ENCODE results near the gene CTTN. TPM values are rescaled to one million over a fixed set of nuclear protein-coding genes. Genes with fewer than 3 reads are reported as not detected.

The CTTN gene
- 0.74 TPM for polyA plus RNA-seq

DNA sequence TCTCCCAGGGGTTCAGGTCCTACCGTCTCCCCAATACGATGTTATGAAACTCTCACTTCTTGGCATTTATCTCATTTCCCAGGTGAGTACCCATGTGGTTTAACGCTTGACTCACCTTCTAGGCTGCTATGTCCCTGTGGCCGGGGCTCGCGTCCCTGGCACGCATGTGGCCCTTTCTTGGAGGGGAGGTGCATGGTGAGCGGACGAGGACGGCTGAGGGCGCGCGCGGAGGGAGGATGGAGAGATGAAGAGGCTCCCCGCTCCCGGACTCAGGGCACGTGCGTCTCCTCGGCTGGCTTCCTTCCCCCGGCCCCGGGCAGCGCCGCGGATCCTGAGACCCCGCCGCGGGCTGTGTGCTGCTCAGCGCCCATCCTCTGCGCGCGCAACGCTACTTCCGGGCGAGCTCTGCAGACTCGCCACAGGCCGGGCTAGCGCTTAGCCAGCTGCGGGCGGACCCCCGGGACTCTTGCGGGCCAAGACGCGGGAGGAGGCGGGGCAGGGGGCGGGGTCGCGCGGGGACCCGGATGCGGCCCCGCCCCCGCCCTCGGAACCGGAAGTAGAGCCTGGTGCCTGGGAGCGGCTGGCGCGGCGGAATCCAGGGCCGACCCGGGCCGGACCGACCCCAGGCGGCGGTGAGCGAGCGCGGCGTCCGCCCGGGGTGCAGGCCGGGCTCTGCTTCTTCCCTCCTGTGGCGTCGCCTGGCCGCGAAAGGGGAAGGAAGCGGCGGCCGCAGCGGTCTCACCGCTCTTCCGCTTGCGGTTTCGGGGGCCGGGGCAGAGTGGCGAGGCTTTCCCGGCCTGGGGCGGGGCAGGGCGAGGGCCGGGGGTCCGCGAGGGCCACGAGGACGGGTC, at the start of gene CTTN:
TSS of gene CTTN (plus strand) at position 547 of the 851 bp plus-strand sequence. CDS start 8,769 bp downstream, outside the sequence.
- H3K36me3 Mint-ChIP-seq = peaks cover 1% of the 10 kb centered on the region
- peaks cover 10 to 12% (median 10%) of the 10 kb centered on the region in 3 donors for H3K4me1 Mint-ChIP-seq
- H3K27me3 Mint-ChIP-seq = peaks cover 32% of the 10 kb centered on the region
- peak within 1 kb of the TSS; percentile 52 to 75 (median 67) for H3K27ac Mint-ChIP-seq
- peak within 1 kb of the TSS; percentile 13 to 89 (median 78) for H3K4me3 Mint-ChIP-seq
- peaks cover 0 to 7% (median 0%) of the 10 kb centered on the region in 3 donors for H3K9me3 Mint-ChIP-seq

DNA sequence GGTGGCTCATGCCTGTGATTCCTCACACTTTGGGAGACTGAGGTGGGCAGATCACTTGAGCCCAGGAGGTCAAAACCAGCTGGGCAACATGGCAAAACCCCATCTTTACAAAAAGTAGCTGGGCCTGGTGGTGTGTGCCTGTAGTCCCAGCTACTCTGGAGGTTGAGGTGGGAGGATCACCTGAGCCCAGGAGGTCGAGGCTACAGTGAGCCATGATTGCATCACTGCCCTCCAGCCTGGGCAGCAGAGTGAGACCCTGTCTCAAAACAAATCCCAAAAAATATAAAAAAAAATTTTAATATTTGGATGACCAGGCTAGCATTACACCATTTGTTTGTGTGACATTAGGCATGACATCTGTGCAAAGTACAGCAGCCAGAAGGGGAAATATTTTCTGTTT, 49.7 kb upstream of the CTTN start:
- H3K4me3 Mint-ChIP-seq = no peak overlapping the region
- H3K27ac Mint-ChIP-seq = no peak overlapping the region
- H3K4me1 Mint-ChIP-seq = no peaks in the 10 kb centered on the region
- H3K36me3 Mint-ChIP-seq = peaks cover 6% of the 10 kb centered on the region
- H3K27me3 Mint-ChIP-seq = no peaks in the 10 kb centered on the region
- H3K9me3 Mint-ChIP-seq = no peaks in the 10 kb centered on the region

DNA sequence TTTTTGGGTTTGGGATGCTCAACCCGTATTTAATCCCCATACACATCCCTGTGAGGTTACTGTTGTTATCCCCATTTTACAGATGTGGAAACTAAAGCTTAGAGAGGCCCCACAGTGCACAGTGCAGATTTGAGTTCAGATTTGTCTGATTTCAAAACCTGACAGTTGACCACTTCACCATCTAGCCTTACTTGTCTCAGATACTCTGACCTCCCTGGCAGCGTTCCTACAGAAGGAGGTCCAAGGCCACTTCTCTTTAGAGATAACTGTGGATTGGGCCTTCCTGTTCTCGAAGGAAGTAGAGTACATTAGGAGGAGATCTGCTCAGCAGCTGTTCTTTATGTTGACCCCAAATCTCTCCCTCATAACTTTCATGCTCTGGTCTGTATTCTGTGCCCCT, 46.7 kb upstream of the CTTN start:
- H3K4me3 Mint-ChIP-seq = no peak overlapping the region
- H3K36me3 Mint-ChIP-seq = peaks cover 8% of the 10 kb centered on the region
- no peaks in the 10 kb centered on the region for H3K27me3 Mint-ChIP-seq
- H3K27ac Mint-ChIP-seq = no peak overlapping the region
- no peaks in the 10 kb centered on the region for H3K9me3 Mint-ChIP-seq
- no peaks in the 10 kb centered on the region for H3K4me1 Mint-ChIP-seq

DNA sequence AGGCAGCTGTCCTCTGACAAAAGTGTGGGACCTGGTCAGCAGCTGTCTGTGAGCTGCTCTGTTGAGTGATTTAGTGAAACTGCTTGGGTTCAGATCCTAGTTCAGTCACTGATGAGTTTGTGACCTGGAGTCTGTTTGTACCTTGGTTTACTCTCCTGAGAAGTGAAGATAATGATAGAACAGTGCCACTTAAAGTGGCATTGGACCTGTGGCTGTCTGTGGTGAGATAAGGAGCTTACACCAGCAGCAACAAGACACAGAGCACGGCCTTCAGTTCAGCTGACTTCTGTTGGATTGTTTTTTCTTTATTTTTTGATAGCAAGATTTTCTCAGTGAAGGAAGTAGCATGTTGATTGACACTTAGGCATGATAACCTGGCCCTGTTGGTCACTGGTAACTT, 46.2 kb upstream of the CTTN start:
- no peaks in the 10 kb centered on the region for H3K27me3 Mint-ChIP-seq
- no peaks in the 10 kb centered on the region for H3K9me3 Mint-ChIP-seq
- no peaks in the 10 kb centered on the region for H3K4me1 Mint-ChIP-seq
- peaks cover 8% of the 10 kb centered on the region for H3K36me3 Mint-ChIP-seq
- no peak overlapping the region for H3K27ac Mint-ChIP-seq
- H3K4me3 Mint-ChIP-seq = no peak overlapping the region

DNA sequence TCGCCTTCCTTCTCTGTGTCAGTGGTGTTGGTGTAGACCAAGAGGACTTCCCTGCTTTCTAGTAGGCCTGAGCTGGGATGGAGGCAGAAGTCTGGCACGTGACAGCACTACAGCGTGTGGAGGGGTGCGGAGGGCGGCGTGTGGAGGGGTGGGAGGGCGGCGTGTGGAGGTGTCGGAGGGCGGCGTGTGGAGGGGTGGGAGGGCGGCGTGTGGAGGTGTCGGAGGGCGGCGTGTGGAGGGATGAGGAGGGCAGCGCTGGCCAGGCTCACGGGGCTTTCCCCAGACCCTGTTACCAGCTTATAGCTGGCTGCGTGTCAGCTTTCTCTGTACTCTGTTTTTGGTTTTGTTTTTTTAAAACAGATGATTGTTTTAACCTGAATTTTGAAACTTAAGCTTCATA, 45.7 kb upstream of the CTTN start:
- no peak overlapping the region for H3K4me3 Mint-ChIP-seq
- H3K27me3 Mint-ChIP-seq = no peaks in the 10 kb centered on the region
- H3K36me3 Mint-ChIP-seq = peaks cover 6% of the 10 kb centered on the region
- no peaks in the 10 kb centered on the region for H3K9me3 Mint-ChIP-seq
- no peak overlapping the region for H3K27ac Mint-ChIP-seq
- H3K4me1 Mint-ChIP-seq = no peaks in the 10 kb centered on the region

DNA sequence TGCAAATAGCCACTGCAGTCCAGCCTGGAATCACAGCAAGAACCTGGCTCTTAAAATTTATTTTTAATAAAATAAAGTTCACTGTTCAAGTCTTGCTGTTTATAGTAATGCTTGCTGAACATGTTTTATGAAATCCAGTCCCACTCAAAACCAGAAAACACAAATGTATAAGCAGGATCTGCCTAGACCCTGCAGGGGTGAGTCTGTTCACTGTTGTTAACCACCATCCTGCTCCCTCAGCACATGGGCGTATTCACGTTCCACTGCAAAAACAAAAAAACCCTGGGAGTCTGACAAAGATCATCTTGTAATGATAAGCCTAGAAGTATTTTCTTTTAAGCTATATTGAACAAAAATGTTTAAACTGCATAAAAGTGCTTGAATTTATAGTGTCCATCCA, 45.0 kb upstream of the CTTN start:
- H3K4me1 Mint-ChIP-seq = no peaks in the 10 kb centered on the region
- no peaks in the 10 kb centered on the region for H3K27me3 Mint-ChIP-seq
- H3K4me3 Mint-ChIP-seq = no peak overlapping the region
- H3K27ac Mint-ChIP-seq = peak overlapping the region in 1 of 3 donors; percentile 16
- H3K9me3 Mint-ChIP-seq = no peaks in the 10 kb centered on the region
- peaks cover 6% of the 10 kb centered on the region for H3K36me3 Mint-ChIP-seq

DNA sequence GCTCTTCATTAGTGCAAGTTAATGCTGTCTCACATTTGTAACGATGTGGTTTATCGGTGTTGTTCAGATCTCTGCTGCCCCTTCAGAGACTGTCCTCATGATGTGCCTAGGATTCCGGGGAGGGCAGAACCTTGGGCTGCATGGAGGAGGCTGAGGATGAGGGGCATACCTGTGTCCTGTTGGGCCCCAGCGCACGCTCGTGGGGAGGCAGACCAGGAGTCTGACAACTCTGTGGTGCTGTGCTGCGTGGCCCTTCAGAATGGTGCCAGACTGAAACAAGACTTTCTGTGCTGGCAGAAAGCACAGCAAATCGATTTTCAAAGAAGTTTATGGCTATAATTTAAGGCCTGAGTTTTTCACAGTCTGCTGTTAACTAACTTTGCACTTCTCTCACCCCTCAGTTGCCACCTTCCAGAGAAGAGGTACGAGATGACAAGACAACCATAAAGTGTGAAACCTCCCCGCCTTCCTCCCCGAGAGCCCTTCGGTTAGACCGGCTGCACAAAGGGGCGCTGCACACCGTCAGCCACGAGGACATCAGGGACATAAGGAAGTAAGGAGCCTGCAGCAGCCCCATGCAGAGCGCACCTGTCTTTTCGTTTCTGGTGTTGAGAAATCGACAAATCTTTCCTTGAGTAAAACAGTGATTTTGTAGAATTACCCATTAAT, 44.3 kb upstream of the CTTN start:
- Mint-ChIP-seq H3K4me3 (no peak overlapping the region), H3K27ac (no peak overlapping the region)

GRCh38 chr11:70354629-70355028, 43.7 kb upstream of the CTTN start:
- no peak overlapping the region for H3K4me3 Mint-ChIP-seq
- no peaks in the 10 kb centered on the region for H3K9me3 Mint-ChIP-seq
- H3K27me3 Mint-ChIP-seq = no peaks in the 10 kb centered on the region
- peaks cover 9% of the 10 kb centered on the region for H3K36me3 Mint-ChIP-seq
- no peaks in the 10 kb centered on the region for H3K4me1 Mint-ChIP-seq
- no peak overlapping the region for H3K27ac Mint-ChIP-seq

More for the DNA sequence above, 44.3 kb upstream of the CTTN start:
- Mint-ChIP-seq H3K9me3 (no peaks in the 10 kb centered on the region), H3K27me3 (no peaks in the 10 kb centered on the region), H3K36me3 (peaks cover 6% of the 10 kb centered on the region), H3K4me1 (no peaks in the 10 kb centered on the region)

DNA sequence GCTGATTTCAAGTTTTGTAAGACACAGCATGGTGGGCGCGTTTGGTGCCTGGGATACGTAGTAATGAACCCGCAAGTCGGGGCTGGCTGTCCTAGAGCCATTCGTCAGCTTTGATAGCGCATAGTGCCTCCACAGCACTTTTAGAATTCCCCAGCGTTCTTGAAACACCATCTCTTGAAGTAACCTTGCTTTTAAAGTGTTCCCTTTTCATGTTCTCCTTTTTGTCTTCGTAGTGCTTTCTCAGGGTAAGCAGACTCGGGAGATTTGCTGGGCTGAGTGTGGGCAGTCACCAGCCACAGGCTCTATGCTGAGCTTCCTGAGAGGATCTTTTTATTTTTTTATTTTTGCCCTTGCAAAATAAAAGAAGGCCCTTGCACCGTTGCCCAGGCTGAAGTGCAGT, 39.6 kb upstream of the CTTN start:
- H3K27me3 Mint-ChIP-seq = no peaks in the 10 kb centered on the region
- peaks cover 13% of the 10 kb centered on the region for H3K36me3 Mint-ChIP-seq
- H3K4me1 Mint-ChIP-seq = no peaks in the 10 kb centered on the region
- H3K9me3 Mint-ChIP-seq = no peaks in the 10 kb centered on the region
- H3K27ac Mint-ChIP-seq = no peak overlapping the region
- H3K4me3 Mint-ChIP-seq = no peak overlapping the region

GRCh38 chr11:70359451-70360205, 38.7 kb upstream of the CTTN start:
- no peaks in the 10 kb centered on the region for H3K9me3 Mint-ChIP-seq
- peaks cover 12% of the 10 kb centered on the region for H3K36me3 Mint-ChIP-seq
- no peak overlapping the region for H3K4me3 Mint-ChIP-seq
- H3K27me3 Mint-ChIP-seq = no peaks in the 10 kb centered on the region
- peaks cover 0 to 2% (median 1%) of the 10 kb centered on the region in 3 donors for H3K4me1 Mint-ChIP-seq
- H3K27ac Mint-ChIP-seq = no peak overlapping the region

DNA sequence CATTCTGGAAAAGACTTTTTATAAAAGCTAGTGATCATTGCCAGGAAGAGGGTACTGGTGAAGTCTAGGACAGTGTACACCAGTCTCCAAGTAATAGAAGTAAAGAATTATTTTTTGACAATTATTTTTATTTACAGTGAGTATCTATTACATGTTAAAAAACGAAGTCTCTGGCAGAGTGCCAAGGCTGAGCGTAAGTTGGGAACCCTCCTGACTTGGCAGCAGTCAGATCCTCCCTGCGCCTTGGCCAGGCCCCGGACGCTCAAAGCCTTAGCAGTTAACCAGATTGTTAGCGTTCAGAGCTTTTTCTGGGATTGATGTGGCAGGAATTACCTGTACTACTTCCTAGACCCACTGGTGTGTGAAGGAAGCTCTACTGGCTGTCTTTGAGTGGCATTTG, 38.1 kb upstream of the CTTN start:
- no peaks in the 10 kb centered on the region for H3K27me3 Mint-ChIP-seq
- H3K36me3 Mint-ChIP-seq = peaks cover 10% of the 10 kb centered on the region
- no peak overlapping the region for H3K4me3 Mint-ChIP-seq
- H3K9me3 Mint-ChIP-seq = no peaks in the 10 kb centered on the region
- H3K27ac Mint-ChIP-seq = no peak overlapping the region
- H3K4me1 Mint-ChIP-seq = peaks cover 0 to 8% (median 5%) of the 10 kb centered on the region in 3 donors

GRCh38 chr11:70364178-70364577, 34.2 kb upstream of the CTTN start:
- Mint-ChIP-seq H3K9me3 (no peaks in the 10 kb centered on the region), H3K27ac (no peak overlapping the region), H3K27me3 (no peaks in the 10 kb centered on the region), H3K4me1 (peaks cover 0 to 13% (median 9%) of the 10 kb centered on the region in 3 donors), H3K4me3 (no peak overlapping the region), H3K36me3 (peaks cover 15% of the 10 kb centered on the region)

DNA sequence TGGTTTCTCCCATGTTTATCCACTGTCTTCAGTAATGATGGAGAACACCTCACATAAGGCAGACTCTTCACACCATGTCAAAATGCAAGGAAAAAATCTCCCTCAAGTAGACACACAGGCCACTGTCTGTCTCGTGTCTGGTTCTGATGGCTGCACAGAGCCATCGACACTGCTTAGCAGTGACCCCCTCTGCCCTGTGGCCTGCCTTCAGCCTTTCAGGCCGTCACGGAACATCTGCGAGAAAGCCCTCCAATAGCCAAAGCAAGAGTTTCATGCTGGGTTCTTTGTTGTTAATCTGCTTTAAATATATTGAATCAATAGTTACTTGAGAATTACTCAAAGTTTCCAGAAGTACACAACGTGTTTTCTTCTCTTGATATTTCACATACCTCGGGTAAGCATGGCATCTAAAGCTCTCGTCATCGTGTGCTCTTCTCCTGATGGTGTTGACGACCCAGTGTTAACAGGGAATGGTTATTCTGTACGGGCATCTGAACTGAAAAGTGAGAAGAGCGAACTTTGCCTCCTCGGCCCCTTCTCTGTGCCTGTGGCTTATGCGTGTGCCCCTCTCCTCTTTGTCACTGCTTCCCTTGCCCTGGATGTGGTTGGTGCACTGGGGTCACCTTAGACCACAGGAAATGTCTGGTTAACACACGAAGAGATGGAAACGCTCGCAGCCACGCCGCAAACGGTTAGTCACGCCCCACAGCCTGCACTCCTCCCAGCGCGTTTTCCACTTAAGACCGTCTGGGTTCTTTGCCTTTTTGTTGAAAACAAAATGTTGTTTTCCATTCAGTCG, 33.4 kb upstream of the CTTN start:
- Mint-ChIP-seq H3K4me1 (peaks cover 0 to 13% (median 9%) of the 10 kb centered on the region in 3 donors), H3K27me3 (no peaks in the 10 kb centered on the region), H3K27ac (peak overlapping the region in 1 of 3 donors; percentile 57), H3K9me3 (no peaks in the 10 kb centered on the region), H3K36me3 (peaks cover 15% of the 10 kb centered on the region), H3K4me3 (peak overlapping the region in 1 of 4 donors; percentile 9)

GRCh38 chr11:70365544-70365927, 32.8 kb upstream of the CTTN start:
- Mint-ChIP-seq H3K4me3 (no peak overlapping the region), H3K36me3 (peaks cover 15% of the 10 kb centered on the region), H3K9me3 (no peaks in the 10 kb centered on the region), H3K27me3 (no peaks in the 10 kb centered on the region), H3K4me1 (peaks cover 0 to 16% (median 9%) of the 10 kb centered on the region in 3 donors), H3K27ac (peak overlapping the region in 1 of 3 donors; percentile 57)
